ENCODE measurements around the gene IGFBP3. TPM values are rescaled to one million over a fixed set of nuclear protein-coding genes. Genes with fewer than 3 reads are reported as not detected.

Gene IGFBP3
- total RNA-seq, 6 experiments from 2014 or later = 85.9 to 321 (median 183) TPM

DNA sequence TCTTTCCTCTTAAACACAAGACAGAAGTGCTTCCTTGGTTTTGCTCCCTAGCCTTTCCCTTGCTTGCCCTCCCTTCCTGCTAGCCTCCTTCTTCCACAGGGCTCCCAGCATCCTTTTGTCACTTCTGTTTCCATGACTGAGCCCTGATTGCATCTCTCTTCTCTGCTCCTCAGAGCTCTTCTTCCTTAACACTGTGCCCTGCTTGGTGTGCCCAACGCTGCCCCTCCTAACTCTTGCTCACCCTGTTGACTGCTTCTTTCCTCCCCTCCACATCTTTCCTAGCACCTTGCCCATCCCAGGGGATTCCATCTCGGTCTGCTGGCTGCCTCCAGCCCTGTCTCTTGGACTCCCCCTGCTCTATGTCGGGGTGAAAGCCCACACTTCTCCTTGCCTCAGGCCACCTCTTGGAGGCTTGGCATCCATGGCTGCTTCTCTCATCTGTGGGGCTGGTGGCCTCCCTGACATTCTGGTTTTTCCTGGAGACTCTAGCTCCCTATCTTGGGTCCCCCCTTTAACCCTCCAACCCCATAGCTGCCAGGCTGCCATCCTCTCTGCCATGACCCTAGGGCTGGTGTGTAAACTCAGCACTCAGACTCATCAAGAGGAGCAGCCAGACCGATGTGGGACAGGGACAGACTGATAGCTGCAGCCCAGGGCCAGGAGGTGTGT is 26.9 kb downstream of the IGFBP3 start:
- Histone ChIP-seq H3K4me3 (no peak overlapping the region), H3K27me3 (no peaks in the 10 kb centered on the region), H3K27ac (no peak overlapping the region), H3K36me3 (peaks cover 0 to 31% (median 9%) of the 10 kb centered on the region in 4 donors), H3K4me1 (peaks cover 0 to 6% (median 0%) of the 10 kb centered on the region in 4 donors), H3K9me3 (no peaks in the 10 kb centered on the region)
- intact Hi-C loops (cut with DNase I) = no loop called here
- DNase-seq (peak in 2 of 3 donors; percentile 54 to 69), ATAC-seq (peak in 3 of 4 donors; percentile 0 to 52 (median 9))
- WGBS (ENCODE audit: insufficient coverage, low coverage, low lambda C conversion rate, missing lambda C conversion rate) = 19% methylated on average over 3 of the region's 4 CpGs
- no peak for TF ChIP-seq POLR2A (IDR thresholded peaks at IDR 0.05)
- TF ChIP-seq, protein P1, sequence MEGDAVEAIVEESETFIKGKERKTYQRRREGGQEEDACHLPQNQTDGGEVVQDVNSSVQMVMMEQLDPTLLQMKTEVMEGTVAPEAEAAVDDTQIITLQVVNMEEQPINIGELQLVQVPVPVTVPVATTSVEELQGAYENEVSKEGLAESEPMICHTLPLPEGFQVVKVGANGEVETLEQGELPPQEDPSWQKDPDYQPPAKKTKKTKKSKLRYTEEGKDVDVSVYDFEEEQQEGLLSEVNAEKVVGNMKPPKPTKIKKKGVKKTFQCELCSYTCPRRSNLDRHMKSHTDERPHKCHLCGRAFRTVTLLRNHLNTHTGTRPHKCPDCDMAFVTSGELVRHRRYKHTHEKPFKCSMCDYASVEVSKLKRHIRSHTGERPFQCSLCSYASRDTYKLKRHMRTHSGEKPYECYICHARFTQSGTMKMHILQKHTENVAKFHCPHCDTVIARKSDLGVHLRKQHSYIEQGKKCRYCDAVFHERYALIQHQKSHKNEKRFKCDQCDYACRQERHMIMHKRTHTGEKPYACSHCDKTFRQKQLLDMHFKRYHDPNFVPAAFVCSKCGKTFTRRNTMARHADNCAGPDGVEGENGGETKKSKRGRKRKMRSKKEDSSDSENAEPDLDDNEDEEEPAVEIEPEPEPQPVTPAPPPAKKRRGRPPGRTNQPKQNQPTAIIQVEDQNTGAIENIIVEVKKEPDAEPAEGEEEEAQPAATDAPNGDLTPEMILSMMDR (IDR thresholded peaks at IDR 0.05) = no peak

DNA sequence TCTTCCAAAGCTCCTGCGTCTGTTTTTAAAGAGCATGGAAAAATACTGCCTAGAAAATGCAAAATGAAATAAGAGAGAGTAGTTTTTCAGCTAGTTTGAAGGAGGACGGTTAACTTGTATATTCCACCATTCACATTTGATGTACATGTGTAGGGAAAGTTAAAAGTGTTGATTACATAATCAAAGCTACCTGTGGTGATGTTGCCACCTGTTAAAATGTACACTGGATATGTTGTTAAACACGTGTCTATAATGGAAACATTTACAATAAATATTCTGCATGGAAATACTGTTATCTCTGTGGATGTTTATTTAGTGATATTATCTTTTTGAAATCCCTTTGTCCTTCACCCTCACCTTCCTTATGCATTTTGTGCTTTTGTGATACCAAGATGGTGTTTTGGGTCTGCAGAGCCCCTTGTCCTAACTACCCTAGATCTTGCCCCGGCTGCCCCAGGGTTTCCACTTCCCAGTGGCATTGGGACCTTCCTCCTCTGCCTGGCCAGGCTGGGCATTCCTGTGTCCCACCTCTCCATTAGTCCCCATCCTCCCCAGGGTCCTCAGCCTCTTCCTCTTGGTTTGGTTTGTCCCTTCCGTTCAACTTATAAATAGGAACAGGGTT is 27.6 kb downstream of the IGFBP3 start:
- Histone ChIP-seq H3K4me1 (peaks cover 0 to 8% (median 0%) of the 10 kb centered on the region in 4 donors), H3K27ac (no peak overlapping the region), H3K4me3 (no peak overlapping the region), H3K27me3 (no peaks in the 10 kb centered on the region), H3K9me3 (no peaks in the 10 kb centered on the region), H3K36me3 (peaks cover 0 to 31% (median 9%) of the 10 kb centered on the region in 4 donors)
- ATAC-seq (peak; percentile 0 to 22 (median 6)), DNase-seq (peak in 2 of 3 donors; percentile 66 to 76)
- intact Hi-C loops (cut with DNase I) = no loop called here
- WGBS (ENCODE audit: insufficient coverage, low coverage, low lambda C conversion rate, missing lambda C conversion rate) = 34% methylated on average over 5 of the region's 5 CpGs
- TF ChIP-seq POLR2A (IDR thresholded peaks at IDR 0.05) = peak; percentile 65
- TF ChIP-seq, protein P1 (IDR thresholded peaks at IDR 0.05) = no peak

DNA sequence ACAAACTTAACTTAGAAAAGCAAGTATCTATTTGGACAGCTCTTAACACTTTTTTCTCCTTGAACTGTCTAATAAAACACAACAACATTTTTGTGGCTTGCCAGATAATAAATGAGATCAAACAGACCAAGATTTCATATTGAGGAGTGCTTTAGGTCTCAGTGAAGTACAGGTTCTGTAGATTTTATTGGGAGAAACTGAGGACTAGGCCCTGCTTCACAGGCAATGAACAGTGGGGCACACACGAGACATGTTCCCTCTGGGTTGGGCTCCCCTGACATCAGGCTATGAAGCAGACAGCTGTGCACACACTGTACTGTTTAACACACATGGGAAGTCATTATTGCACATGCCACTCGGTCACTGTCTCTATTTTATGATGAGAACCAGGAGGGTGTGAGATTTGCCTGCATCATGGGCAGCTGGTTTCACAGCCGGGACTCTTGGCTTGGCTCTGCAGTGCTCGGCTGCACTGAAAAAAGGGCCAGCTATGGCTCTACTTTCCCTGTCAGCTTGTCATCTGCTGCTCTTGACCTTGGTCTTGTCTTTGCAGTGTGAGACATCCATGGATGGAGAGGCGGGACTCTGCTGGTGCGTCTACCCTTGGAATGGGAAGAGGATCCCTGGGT is 28.6 kb downstream of the IGFBP3 start:
- ATAC-seq = peak; percentile 0 to 60 (median 26)
- Histone ChIP-seq H3K36me3 (peaks cover 0 to 31% (median 9%) of the 10 kb centered on the region in 4 donors), H3K27me3 (no peaks in the 10 kb centered on the region), H3K4me3 (no peak overlapping the region), H3K4me1 (peaks cover 0 to 12% (median 2%) of the 10 kb centered on the region in 4 donors), H3K27ac (no peak overlapping the region), H3K9me3 (no peaks in the 10 kb centered on the region)
- intact Hi-C loops (cut with DNase I) = no loop called here
- TF ChIP-seq, protein P1 (IDR thresholded peaks at IDR 0.05) = no peak
- TF ChIP-seq POLR2A (IDR thresholded peaks at IDR 0.05) = peak; percentile 74
- WGBS (ENCODE audit: insufficient coverage, low coverage, low lambda C conversion rate, missing lambda C conversion rate) = 70% methylated on average over 5 of the region's 6 CpGs
- DNase-seq = peak in 2 of 3 donors; percentile 45 to 73

DNA sequence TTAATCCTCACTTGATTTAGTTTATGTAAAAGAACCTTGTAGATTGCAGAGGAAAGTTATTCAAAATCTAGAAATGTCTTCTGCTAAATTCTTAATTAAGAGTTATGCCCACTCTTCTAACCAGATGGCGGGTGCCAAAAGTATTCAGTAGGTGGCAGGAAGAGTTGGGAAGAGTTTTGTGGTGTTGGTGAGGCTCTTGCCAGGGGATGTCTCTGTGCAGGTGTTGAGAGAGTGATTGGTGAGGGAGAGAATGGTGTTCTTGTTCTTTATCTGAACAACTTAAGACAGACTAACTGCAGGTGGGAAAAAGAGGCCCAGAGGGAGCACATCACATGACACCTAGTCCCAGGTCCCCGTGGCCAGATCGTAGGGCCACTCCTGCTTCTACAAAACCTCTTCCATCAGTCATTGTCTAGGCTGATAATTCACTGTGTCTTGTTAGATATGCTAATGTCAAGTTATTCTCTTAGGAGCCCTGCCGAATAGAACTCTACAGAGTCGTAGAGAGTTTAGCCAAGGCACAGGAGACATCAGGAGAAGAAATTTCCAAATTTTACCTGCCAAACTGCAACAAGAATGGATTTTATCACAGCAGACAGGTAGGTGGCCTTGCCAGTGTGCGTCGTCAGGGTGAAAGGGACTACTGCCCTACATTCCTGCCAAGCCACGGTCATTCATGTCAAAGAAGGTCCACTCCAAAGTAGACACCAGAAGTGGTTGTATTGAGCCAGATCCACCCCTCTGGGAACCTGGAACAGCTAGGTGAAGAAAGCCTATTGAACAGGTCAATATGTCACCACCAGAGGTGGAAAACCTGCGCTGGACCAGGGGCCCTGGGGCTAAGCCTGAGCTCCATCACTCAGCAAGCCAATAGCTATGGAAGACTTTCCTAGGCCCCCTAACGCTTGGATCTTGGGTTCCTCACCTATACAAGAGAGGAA is 29.3 kb downstream of the IGFBP3 start:
- DNase-seq (peak in 2 of 3 donors; percentile 42 to 70), ATAC-seq (peak in 3 of 4 donors; percentile 14 to 56 (median 20))
- 60% methylated on average over 7 of the region's 10 CpGs for WGBS (ENCODE audit: insufficient coverage, low coverage, low lambda C conversion rate, missing lambda C conversion rate)
- Histone ChIP-seq H3K4me3 (no peak overlapping the region), H3K27me3 (no peaks in the 10 kb centered on the region), H3K9me3 (no peaks in the 10 kb centered on the region), H3K27ac (peak overlapping the region in 1 of 3 donors; percentile 98), H3K4me1 (peaks cover 0 to 20% (median 6%) of the 10 kb centered on the region in 4 donors), H3K36me3 (peaks cover 0 to 31% (median 9%) of the 10 kb centered on the region in 4 donors)
- intact Hi-C loops (cut with DNase I) = no loop called here
- TF ChIP-seq, protein P1 (IDR thresholded peaks at IDR 0.05) = no peak
- TF ChIP-seq POLR2A (IDR thresholded peaks at IDR 0.05) = peak; percentile 7

Measured in right lobe of liver (tissue), 6 donors.